HUDEP-2 (cell line): ENCODE data around the gene ITGA7.

Experiments
- DNase-seq, 76 experiments: peaks; one replicate each; lab custom pipeline; 2025; ENCODE audit not compliant: unreplicated experiment in 76 of 76; lab: John Stamatoyannopoulos, UW

The ITGA7 gene

GRCh38 chr12:55736780-55737580 is 29.3 kb upstream of the ITGA7 start:
- DNase-seq = peak in 65 of 76 experiments; percentile 8 to 82 (median 54)

GRCh38 chr12:55736076-55736475 is 28.4 kb upstream of the ITGA7 start:
- DNase-seq = no peak

- DNase-seq = no peak
These were observed 26.9 kb upstream of the ITGA7 start for GRCh38 chr12:55734595-55734994.

GRCh38 chr12:55733858-55734257 is 26.2 kb upstream of the ITGA7 start:
- peak in 2 of 76 experiments; percentile 3 to 15 for DNase-seq

- no peak for DNase-seq
These were observed 25.4 kb upstream of the ITGA7 start for GRCh38 chr12:55733021-55733555.

- no peak for DNase-seq
These were observed 24.6 kb upstream of the ITGA7 start for GRCh38 chr12:55732288-55732687.

- DNase-seq = peak in 15 of 76 experiments; percentile 10 to 38 (median 21)
These were observed 22.4 kb upstream of the ITGA7 start for GRCh38 chr12:55729819-55730818.

GRCh38 chr12:55728939-55729818 is 21.5 kb upstream of the ITGA7 start, which contains the start of gene CD63:
TSS of gene CD63 (minus strand) at chr12:55729009. CDS start at chr12:55728341, 668 bp downstream.
- DNase-seq = peak in 75 of 76 experiments; percentile 10 to 87 (median 70)

- DNase-seq = peak in 10 of 76 experiments; percentile 17 to 65 (median 42)
These were observed 20.7 kb upstream of the ITGA7 start for GRCh38 chr12:55728186-55728938.

- peak in 57 of 76 experiments; percentile 6 to 73 (median 48) for DNase-seq
These were observed 20.0 kb upstream of the ITGA7 start for GRCh38 chr12:55727643-55728185.

- no peak for DNase-seq
These were observed 19.3 kb upstream of the ITGA7 start for GRCh38 chr12:55726971-55727370.

- no peak for DNase-seq
These were observed 17.9 kb upstream of the ITGA7 start for GRCh38 chr12:55725556-55725955.

- DNase-seq = no peak
These were observed 17.2 kb upstream of the ITGA7 start for GRCh38 chr12:55724940-55725309.

- DNase-seq = peak in 66 of 76 experiments; percentile 8 to 76 (median 56)
These were observed 16.7 kb upstream of the ITGA7 start for GRCh38 chr12:55724226-55724939.

- no peak for DNase-seq
These were observed 16.0 kb upstream of the ITGA7 start for GRCh38 chr12:55723516-55724225.

GRCh38 chr12:55722948-55723347 is 15.2 kb upstream of the ITGA7 start:
- DNase-seq = no peak

- DNase-seq = no peak
These were observed 14.0 kb upstream of the ITGA7 start for GRCh38 chr12:55721601-55722213.
